Astrocyte of the spinal cord (primary cell): ENCODE measurements around the gene ZNF414.

Source experiments
- DNase-seq: peaks from one replicate; pipeline ENCODE4 v3.0.0; 2011; ENCODE audit warnings: low read depth, low spot score
- H3K4me3 ChIP-seq: 2 replicates; pipeline ENCODE4 v1.5.1; 2011; ENCODE audit warnings: low read depth, mild to moderate bottlenecking, low read length, moderate library complexity
- CTCF ChIP-seq: IDR thresholded peaks from 2 replicates; pipeline ENCODE4 v1.5.1; 2012; ENCODE audit warnings: low read depth, mild to moderate bottlenecking, low read length, inconsistent platforms
- in situ Hi-C: cut with HindIII; loops from 2 replicates; pipeline ENCODE4 v1.10.0; 2017; ENCODE audit warnings: low sequenced_read_pairs

The ZNF414 gene

GRCh38 chr19:8462571-8462970 lies 51.4 kb downstream of the ZNF414 start:
- in situ Hi-C loops, result no loop called here
- TF ChIP-seq CTCF, result no peak
- H3K4me3 ChIP-seq, result no peak overlapping the region
- no peak for DNase-seq

- no peak for DNase-seq
- TF ChIP-seq CTCF, result no peak
- H3K4me3 ChIP-seq, result no peak overlapping the region
- in situ Hi-C loops, result no loop called here
These were observed 52.1 kb downstream of the ZNF414 start for GRCh38 chr19:8461891-8462290.

GRCh38 chr19:8461376-8461775 lies 52.6 kb downstream of the ZNF414 start:
- in situ Hi-C loops, result no loop called here
- TF ChIP-seq CTCF, result no peak
- DNase-seq, result no peak
- no peak overlapping the region for H3K4me3 ChIP-seq

GRCh38 chr19:8460516-8461298 lies 53.3 kb downstream of the ZNF414 start:
- in situ Hi-C loops, result no loop called here
- DNase-seq, result no peak
- H3K4me3 ChIP-seq, result no peak overlapping the region
- no peak for TF ChIP-seq CTCF
